A549 (cell line): ENCODE measurements around the gene CIAO3. TPM values are rescaled to one million over a fixed set of nuclear protein-coding genes. Genes with fewer than 3 reads are reported as not detected.
A peak's percentile ranks its signal among the peaks of the same experiment; 100 is the strongest.

Source experiments
- ATAC-seq, 2 experiments: fragments of 200-7000 bp in 1 of 2; fragments of >200 bp in 1 of 2; cut with Nextera tagmentation in 1 of 2; cut with Tn5 transposase in 1 of 2; 3 replicates each; pipeline versions ENCODE4 v1.8.0 to v1.9.1; 2018 to 2020; ENCODE audit warnings: mild to moderate bottlenecking in 1 of 2, moderate library complexity in 1 of 2
- CTCF ChIA-PET: fragments of 300-600 bp; sonication (Branson Sonifier 250); formaldehyde crosslinking; extraction: SDS; loops from one replicate; lab custom pipeline; 2021; ENCODE audit warnings: antibody characterized with exemption, inconsistent platforms; lab: Yijun Ruan, JAX
- POLR2A ChIA-PET: fragments of 350-600 bp; formaldehyde crosslinking; extraction: SDS; loops from one replicate; lab custom pipeline; 2021; ENCODE audit warnings: antibody characterized with exemption, inconsistent platforms; lab: Yijun Ruan, JAX
- DNase-seq, 2 experiments: peaks; one replicate each; pipeline versions ENCODE4 v3.0.0 to v3.0.0-alpha.2; 2011 to 2016; ENCODE audit warnings: low read depth in 1 of 2, low spot score in 1 of 2
- FAIRE-seq: peaks from 2 replicates; lab custom pipeline; 2011; peaks lifted over from hg19 to GRCh38; lab: Jason Lieb, UNC
- H3K27ac ChIP-seq, 2 experiments: fragments of >200 bp; sonication (Bioruptor Twin); formaldehyde crosslinking; 3 replicates each; pipeline ENCODE4 v1.5.1; 2016 to 2017
- H3K4me1 ChIP-seq: fragments of >200 bp; sonication (Bioruptor Twin); formaldehyde crosslinking; 3 replicates; pipeline ENCODE4 v1.6.1; 2016
- H3K4me2 ChIP-seq: fragments of >200 bp; sonication (Bioruptor Twin); formaldehyde crosslinking; 3 replicates; pipeline ENCODE4 v1.6.1; 2016
- H3K4me3 ChIP-seq: fragments of >200 bp; sonication (Bioruptor Twin); formaldehyde crosslinking; 3 replicates; pipeline ENCODE4 v1.5.1; 2016
- H3K9me3 ChIP-seq: fragments of >200 bp; sonication (Bioruptor Twin); formaldehyde crosslinking; 3 replicates; pipeline ENCODE4 v1.6.1; 2016
- BHLHE40 ChIP-seq: IDR thresholded peaks from 2 replicates; pipeline ENCODE4 v1.6.1; 2012; ENCODE audit warnings: low read depth, low read length, inconsistent platforms
- CBX2 ChIP-seq: fragments of 200-600 bp; sonication (generic); IDR thresholded peaks from 2 replicates; pipeline ENCODE4 v1.6.1; 2016; ENCODE audit warnings: low read depth, mild to moderate bottlenecking, borderline replicate concordance
- FOSL2 ChIP-seq, 2 experiments: fragments of 450-650 bp in 1 of 2; fragments of >200 bp in 1 of 2; sonication (Bioruptor Twin) in 1 of 2; formaldehyde crosslinking; IDR thresholded peaks; 2 replicates each; pipeline versions ENCODE4 v1.5.0 to v1.6.1; 2016 to 2020; ENCODE audit warnings: mild to moderate bottlenecking in 1 of 2, moderate library complexity in 1 of 2
- FOXS1 ChIP-seq: fragments of 250-450 bp; sonication (Bioruptor Pico); IDR thresholded peaks from 2 replicates; pipeline ENCODE4 v1.5.0; 2020; ENCODE audit warnings: mild to moderate bottlenecking, moderate library complexity
- GATA3 ChIP-seq: IDR thresholded peaks from 2 replicates; pipeline ENCODE4 v1.6.1; 2012; ENCODE audit warnings: borderline replicate concordance
- HDAC2 ChIP-seq: fragments of 200-600 bp; sonication (generic); IDR thresholded peaks from 2 replicates; pipeline ENCODE4 v1.6.1; 2016
- HOXB13 ChIP-seq: fragments of 250-450 bp; sonication (Bioruptor Pico); IDR thresholded peaks from 2 replicates; pipeline ENCODE4 v1.5.0; 2020; ENCODE audit warnings: low read depth, mild to moderate bottlenecking, moderate library complexity
- KDM1A ChIP-seq: fragments of 200-600 bp; sonication (generic); IDR thresholded peaks from 2 replicates; pipeline ENCODE4 v1.6.1; 2016; ENCODE audit warnings: low read depth, mild to moderate bottlenecking
- KDM5A ChIP-seq: fragments of 200-600 bp; sonication (generic); IDR thresholded peaks from 2 replicates; pipeline ENCODE4 v1.6.1; 2016; ENCODE audit warnings: antibody characterized with exemption, mild to moderate bottlenecking
- MAZ ChIP-seq: fragments of 150-350 bp; IDR thresholded peaks from 2 replicates; pipeline ENCODE4 v1.6.1; 2014; ENCODE audit warnings: antibody characterized with exemption, low read depth, low read length, borderline replicate concordance
- NFE2L2 ChIP-seq: fragments of 150-350 bp; conservative IDR thresholded peaks from 2 replicates; pipeline ENCODE4 v1.6.1; 2014; ENCODE audit warnings: low read length
- PHF8 ChIP-seq: fragments of 200-600 bp; sonication (generic); IDR thresholded peaks from 2 replicates; pipeline ENCODE4 v1.6.1; 2016; ENCODE audit warnings: low read depth, mild to moderate bottlenecking, antibody characterized with exemption, moderate library complexity, borderline replicate concordance
- POLR2AphosphoS2 ChIP-seq: conservative IDR thresholded peaks from 2 replicates; pipeline ENCODE4 v1.6.1; 2012; ENCODE audit warnings: low read length, improper control_type of control experiment, inconsistent platforms
- RAD21 ChIP-seq, 2 experiments: fragments of >200 bp in 1 of 2; sonication (Bioruptor Twin) in 1 of 2; formaldehyde crosslinking in 1 of 2; IDR thresholded peaks in 1 of 2; conservative IDR thresholded peaks in 1 of 2; 2 replicates in 1 of 2; 3 replicates in 1 of 2; pipeline ENCODE4 v1.6.1; 2012 to 2018; ENCODE audit warnings: inconsistent platforms in 1 of 2
- TP53 ChIP-seq: fragments of 250-450 bp; sonication (Bioruptor Pico); IDR thresholded peaks from 2 replicates; pipeline ENCODE4 v1.5.0; 2021; ENCODE audit warnings: mild to moderate bottlenecking, moderate library complexity
- ZC3H11A ChIP-seq: fragments of 450-650 bp; IDR thresholded peaks from 2 replicates; pipeline ENCODE4 v1.6.1; 2014; ENCODE audit warnings: antibody characterized with exemption, mild to moderate bottlenecking
- ZFP36 ChIP-seq: fragments of 450-650 bp; IDR thresholded peaks from 2 replicates; pipeline ENCODE4 v1.6.1; 2014; ENCODE audit warnings: borderline replicate concordance; ENCODE audit not compliant: partially characterized antibody
- ZSCAN20 ChIP-seq: fragments of 250-450 bp; sonication (Bioruptor Pico); IDR thresholded peaks from 2 replicates; pipeline ENCODE4 v1.8.0; 2022; ENCODE audit warnings: mild to moderate bottlenecking, moderate library complexity
- WGBS: methylation state at CpG from one replicate; pipeline ENCODE4 v1.1.6; 2017; ENCODE audit errors: missing lambda C conversion rate; 5-methylcytosine and 5-hydroxymethylcytosine counted together
- polyA plus RNA-seq, 4 experiments: library from polyadenylated mRNA; depleted of rRNA in 3 of 4; stranded (reverse); fragments of >200 nt; fragmentation: RNase III in 1 of 4; extraction: RNeasy Plus Mini Kit Qiagen cat#74134 plus additional on column Dnase treatment in 1 of 4; gene quantifications; 2 replicates in 3 of 4; 3 replicates in 1 of 4; pipeline ENCODE4 v1.2.3, GENCODE V29; 2011 to 2017
- TF ChIP-seq, protein P1 (sequence below): fragments of >200 bp; sonication (Bioruptor Twin); formaldehyde crosslinking; IDR thresholded peaks from 3 replicates; pipeline ENCODE4 v1.6.1; 2016
- TF ChIP-seq, protein P2 (sequence below): fragments of 250-450 bp; sonication (Bioruptor Pico); IDR thresholded peaks from 2 replicates; pipeline ENCODE4 v1.5.0; 2021; ENCODE audit warnings: mild to moderate bottlenecking, moderate library complexity, borderline replicate concordance
- TF ChIP-seq, protein P3 (sequence below): fragments of 250-450 bp; sonication (Bioruptor Pico); IDR thresholded peaks from 2 replicates; pipeline ENCODE4 v1.5.0; 2020; ENCODE audit warnings: low read depth, mild to moderate bottlenecking, moderate library complexity
- TF ChIP-seq, protein P4 (sequence below): IDR thresholded peaks from 2 replicates; pipeline ENCODE4 v1.6.1; 2012

The CIAO3 gene
- polyA plus RNA-seq, 2 of the 4 experiments (the other 2 are of a cell fraction), result 17.4 to 23.0 TPM

DNA sequence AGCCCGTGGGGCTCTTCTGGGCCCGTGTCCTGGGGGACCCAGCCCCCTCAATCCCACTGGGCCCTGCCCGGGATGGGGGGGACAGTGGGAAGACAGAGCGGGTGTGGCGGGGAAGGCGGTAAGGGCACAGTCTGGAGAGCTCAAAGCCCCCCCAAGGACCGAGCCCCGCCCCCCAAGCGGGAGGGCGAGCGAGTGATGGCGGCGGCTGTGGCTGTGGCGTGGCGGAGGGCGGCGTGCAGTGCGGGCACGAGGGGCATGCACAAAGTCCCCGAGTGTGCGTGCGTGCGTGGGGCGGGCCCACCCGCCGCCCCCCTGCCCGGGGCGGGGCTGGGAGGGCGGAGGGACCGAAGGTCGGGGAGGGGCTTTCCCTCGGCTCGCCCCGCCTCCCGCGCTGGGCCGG, 47.0 kb downstream of the CIAO3 start:
- FAIRE-seq (no peak), DNase-seq (no peak), ATAC-seq (no peak)
- POLR2A ChIA-PET, result no interaction called here
- 88% methylated on average over 17 of the region's 37 CpGs for WGBS
- Histone ChIP-seq H3K4me3 (no peak overlapping the region), H3K4me2 (peak overlapping the region; percentile 91), H3K27ac (no peak overlapping the region), H3K4me1 (peaks cover 25% of the 10 kb centered on the region; the same call in 2 of the 3 replicates), H3K9me3 (no peaks in the 10 kb centered on the region)
- TF ChIP-seq ZSCAN20 (CRISPR knock-in tag) (no peak), NFE2L2 (no peak), FOSL2 (IDR thresholded peaks at IDR 0.05) (no peak), FOSL2 (CRISPR knock-in tag; IDR thresholded peaks at IDR 0.05) (no peak), GATA3 (no peak), ZFP36 (no peak), KDM5A (no peak), RAD21 (conservative IDR thresholded peaks at IDR 0.05 in 1 of 2, IDR thresholded peaks at IDR 0.05 in 1 of 2) (no peak), FOXS1 (CRISPR knock-in tag) (no peak), HOXB13 (CRISPR knock-in tag) (no peak), KDM1A (no peak), HDAC2 (no peak), BHLHE40 (no peak)
- TF ChIP-seq, protein P1, sequence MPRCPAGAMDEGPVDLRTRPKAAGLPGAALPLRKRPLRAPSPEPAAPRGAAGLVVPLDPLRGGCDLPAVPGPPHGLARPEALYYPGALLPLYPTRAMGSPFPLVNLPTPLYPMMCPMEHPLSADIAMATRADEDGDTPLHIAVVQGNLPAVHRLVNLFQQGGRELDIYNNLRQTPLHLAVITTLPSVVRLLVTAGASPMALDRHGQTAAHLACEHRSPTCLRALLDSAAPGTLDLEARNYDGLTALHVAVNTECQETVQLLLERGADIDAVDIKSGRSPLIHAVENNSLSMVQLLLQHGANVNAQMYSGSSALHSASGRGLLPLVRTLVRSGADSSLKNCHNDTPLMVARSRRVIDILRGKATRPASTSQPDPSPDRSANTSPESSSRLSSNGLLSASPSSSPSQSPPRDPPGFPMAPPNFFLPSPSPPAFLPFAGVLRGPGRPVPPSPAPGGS, result no peak
- TF ChIP-seq, protein P2, sequence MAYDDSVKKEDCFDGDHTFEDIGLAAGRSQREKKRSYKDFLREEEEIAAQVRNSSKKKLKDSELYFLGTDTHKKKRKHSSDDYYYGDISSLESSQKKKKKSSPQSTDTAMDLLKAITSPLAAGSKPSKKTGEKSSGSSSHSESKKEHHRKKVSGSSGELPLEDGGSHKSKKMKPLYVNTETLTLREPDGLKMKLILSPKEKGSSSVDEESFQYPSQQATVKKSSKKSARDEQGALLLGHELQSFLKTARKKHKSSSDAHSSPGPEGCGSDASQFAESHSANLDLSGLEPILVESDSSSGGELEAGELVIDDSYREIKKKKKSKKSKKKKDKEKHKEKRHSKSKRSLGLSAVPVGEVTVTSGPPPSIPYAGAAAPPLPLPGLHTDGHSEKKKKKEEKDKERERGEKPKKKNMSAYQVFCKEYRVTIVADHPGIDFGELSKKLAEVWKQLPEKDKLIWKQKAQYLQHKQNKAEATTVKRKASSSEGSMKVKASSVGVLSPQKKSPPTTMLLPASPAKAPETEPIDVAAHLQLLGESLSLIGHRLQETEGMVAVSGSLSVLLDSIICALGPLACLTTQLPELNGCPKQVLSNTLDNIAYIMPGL, result no peak
- TF ChIP-seq, protein P3, sequence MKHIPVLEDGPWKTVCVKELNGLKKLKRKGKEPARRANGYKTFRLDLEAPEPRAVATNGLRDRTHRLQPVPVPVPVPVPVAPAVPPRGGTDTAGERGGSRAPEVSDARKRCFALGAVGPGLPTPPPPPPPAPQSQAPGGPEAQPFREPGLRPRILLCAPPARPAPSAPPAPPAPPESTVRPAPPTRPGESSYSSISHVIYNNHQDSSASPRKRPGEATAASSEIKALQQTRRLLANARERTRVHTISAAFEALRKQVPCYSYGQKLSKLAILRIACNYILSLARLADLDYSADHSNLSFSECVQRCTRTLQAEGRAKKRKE (CRISPR knock-in tag), result no peak
- CTCF ChIA-PET, result interaction anchor here (1.8 to 2.3 kb wide), 3 partner anchors 17 to 22 kb away, joined by 5 to 13 read pairs (median 5); no protein-coding TSS in a partner anchor

DNA sequence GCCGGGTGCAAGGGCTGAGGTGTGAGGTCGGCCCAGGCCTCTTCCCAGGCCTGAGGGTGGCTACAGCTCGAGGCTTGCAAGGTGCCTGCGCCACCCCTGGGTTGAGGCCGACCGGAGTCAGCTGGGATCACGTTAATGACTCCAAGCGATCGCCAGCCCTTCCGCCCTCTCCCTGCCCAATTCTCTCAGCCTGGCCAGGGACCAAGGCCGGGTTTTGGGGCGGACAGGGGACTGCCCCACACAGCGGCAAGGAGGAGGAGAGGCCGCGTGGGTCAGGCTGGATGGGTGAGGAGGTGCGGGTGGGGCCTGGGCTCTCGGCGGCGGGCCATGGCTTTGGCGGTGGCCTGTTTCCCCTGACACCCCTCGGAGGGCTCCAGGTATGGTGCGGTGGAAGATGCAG, 47.4 kb downstream of the CIAO3 start:
- no peak for ATAC-seq
- 89% methylated on average over 12 of the region's 22 CpGs for WGBS
- no peak for FAIRE-seq

More for the DNA sequence above, 47.4 kb downstream of the CIAO3 start:
- no peak for TF ChIP-seq TP53
- no peak for TF ChIP-seq FOSL2 (IDR thresholded peaks at IDR 0.05)
- no peak for TF ChIP-seq FOSL2 (CRISPR knock-in tag; IDR thresholded peaks at IDR 0.05)
- no peak for TF ChIP-seq ZC3H11A
- TF ChIP-seq HDAC2, result no peak
- TF ChIP-seq, protein P4, sequence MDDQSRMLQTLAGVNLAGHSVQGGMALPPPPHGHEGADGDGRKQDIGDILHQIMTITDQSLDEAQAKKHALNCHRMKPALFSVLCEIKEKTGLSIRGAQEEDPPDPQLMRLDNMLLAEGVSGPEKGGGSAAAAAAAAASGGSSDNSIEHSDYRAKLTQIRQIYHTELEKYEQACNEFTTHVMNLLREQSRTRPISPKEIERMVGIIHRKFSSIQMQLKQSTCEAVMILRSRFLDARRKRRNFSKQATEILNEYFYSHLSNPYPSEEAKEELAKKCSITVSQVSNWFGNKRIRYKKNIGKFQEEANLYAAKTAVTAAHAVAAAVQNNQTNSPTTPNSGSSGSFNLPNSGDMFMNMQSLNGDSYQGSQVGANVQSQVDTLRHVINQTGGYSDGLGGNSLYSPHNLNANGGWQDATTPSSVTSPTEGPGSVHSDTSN, result no peak
- no peak for TF ChIP-seq POLR2AphosphoS2
- no peak for TF ChIP-seq PHF8
- TF ChIP-seq, protein P1, result no peak
- TF ChIP-seq MAZ, result no peak
- TF ChIP-seq NFE2L2, result no peak
- no peak for TF ChIP-seq CBX2
- TF ChIP-seq, all 56 proteins: peak for 0
- Histone ChIP-seq H3K4me2 (no peak overlapping the region), H3K4me3 (no peak overlapping the region), H3K4me1 (peaks cover 25% of the 10 kb centered on the region; the same call in 2 of the 3 replicates), H3K27ac (no peak overlapping the region), H3K9me3 (no peaks in the 10 kb centered on the region)
- DNase-seq, result no peak
- ChIA-PET CTCF (interaction anchor here (2.2 to 2.3 kb wide), 2 partner anchors 18 to 22 kb away, joined by 5 to 13 read pairs; no protein-coding TSS in a partner anchor), POLR2A (no interaction called here)
